ENCODE results near the gene CNTN4.
"Not testable (repeated sequence)": the region's sequence is repeated elsewhere in the genome, so short reads cannot be mapped to it uniquely, and the experiment has no call there.

The CNTN4 gene

DNA sequence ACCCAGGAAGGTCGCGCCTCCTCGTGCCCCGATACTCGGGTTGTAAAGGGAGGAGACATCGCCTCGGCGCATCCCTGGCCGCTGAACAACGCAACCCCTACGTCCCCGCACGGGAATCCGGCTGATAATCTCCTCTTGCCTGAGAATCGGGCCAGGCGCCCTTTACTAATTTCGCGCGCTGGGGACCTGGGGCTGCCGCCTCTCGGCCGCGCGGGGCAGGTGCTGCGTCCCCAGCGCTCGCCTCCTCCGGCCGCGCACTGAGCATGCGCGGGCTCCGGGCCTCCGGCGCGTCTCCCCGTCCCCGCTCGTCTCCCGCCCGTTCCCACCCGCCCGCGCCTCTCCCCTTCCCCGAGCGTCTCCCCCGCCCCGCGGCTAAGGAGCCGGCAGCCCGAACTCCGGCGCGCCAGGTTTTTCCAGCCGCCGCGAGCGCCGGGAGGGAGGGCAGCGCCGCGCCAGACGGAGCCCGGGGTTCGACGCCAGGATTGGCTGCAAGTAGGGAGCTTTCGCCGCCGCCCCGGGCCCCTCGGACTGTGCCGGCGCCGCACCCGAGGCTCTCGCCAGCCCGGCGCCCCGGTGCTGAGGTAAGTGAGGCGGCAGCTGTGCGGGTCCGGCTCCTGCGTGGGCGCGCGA is at the start of gene CNTN4:
TSS of gene CNTN4 (plus strand) at position 469 of the 630 bp plus-strand sequence.
- DNase-seq = peak; percentile 8

DNA sequence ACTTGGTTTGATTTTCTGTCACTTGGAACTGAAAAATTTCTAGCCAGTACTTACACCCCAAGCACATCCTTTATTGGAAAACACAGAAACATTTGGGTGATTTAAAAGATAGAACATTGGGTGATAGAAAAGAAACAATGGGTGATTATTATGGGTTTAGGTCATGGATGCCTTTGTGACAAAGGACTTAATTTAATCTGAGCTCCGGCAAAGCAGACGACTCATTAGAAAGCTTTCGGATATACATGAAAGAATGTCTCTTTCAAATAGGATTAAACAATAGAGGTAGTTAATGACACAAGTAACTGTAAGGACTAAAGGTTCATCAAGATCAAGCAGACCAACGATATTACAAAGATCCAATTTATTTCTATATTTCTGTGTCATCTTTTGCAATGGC is 37.3 kb upstream of the CNTN4 start:
- DNase-seq = no peak

DNA sequence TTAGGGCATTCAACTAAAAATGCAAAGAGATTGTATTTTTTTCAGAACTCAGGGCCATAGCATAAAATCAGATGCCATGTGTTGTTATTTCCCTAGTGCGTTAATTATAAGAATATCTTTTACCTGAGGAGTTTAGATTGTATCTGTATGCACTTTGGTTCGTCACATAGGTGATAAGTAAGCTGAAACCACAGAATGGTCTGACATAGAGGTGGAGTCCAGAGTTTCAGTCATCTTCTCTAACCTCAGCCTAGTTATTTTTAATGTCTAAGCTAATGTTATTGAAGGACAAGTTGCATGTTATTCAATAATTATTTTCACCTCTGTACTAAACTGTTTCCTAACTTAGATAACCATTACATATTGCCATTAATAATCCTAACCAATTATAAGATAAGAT is 27.1 kb upstream of the CNTN4 start:
- DNase-seq = no peak

DNA sequence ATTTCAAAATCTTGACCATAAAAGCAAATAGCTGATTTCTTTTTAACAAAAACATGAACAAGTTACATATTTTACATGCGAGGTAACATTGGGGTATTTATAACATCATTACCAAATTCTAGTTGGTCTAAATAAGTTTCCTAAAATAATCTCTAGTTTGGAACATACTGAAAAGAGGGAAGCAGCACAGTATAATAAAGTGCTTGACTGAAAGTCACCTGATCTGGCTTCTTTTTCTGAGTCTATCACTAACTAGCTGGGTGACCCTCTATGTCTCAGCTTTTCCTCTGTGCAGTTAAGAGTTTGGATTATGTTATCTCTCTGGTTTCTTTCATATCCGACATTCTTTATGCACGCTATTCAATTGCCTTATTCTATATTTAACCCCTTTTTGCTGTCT is 19.8 kb upstream of the CNTN4 start:
- no peak for DNase-seq

DNA sequence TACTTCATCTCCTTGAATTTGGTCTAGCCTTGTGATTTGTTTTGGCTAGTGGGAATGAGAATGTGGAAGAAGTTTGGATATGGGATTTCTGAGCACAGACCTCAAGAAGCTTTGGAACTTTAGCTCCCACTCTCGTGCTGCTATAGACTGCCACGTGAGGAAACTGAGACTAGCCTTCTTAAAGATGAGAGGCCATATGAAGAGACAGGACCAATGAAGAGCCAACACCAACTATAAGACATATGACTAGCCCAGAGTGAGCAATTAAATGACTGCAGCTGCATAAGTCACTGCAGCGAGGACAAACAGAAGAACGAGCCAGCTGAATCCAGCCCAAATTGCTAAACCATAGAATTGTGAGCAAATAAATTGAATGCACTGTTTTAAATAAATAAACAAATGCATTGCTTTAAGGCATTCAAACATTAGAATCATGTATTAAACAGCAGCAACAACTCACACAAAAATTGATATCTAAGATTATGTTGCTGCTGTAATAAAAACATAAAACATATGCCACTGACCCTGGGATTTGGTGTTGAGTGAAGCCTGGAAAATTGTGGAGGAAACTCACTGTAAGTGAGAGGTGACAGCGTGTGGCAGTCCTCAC is 15.7 kb upstream of the CNTN4 start:
- DNase-seq = no peak

DNA sequence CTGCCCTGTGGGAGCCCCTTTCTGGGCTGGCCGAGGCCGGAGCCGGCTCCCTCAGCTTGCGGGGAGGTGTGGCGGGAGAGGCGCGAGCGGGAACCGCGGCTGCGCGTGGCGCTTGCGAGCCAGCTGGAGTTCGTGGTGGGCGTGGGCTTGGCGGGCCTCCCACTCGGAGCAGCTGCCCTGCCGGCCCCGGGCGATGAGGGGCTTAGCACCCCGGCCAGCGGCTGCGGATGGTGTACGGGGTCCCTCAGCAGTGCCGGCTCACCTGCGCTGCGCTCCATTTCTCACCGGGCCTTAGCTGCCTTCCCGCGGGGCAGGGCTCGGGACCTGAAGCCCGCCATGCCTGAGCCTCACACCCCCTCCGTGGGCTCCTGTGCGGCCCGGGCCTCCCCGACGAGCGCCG is 15.1 kb upstream of the CNTN4 start:
- DNase-seq = not testable (repeated sequence)

DNA sequence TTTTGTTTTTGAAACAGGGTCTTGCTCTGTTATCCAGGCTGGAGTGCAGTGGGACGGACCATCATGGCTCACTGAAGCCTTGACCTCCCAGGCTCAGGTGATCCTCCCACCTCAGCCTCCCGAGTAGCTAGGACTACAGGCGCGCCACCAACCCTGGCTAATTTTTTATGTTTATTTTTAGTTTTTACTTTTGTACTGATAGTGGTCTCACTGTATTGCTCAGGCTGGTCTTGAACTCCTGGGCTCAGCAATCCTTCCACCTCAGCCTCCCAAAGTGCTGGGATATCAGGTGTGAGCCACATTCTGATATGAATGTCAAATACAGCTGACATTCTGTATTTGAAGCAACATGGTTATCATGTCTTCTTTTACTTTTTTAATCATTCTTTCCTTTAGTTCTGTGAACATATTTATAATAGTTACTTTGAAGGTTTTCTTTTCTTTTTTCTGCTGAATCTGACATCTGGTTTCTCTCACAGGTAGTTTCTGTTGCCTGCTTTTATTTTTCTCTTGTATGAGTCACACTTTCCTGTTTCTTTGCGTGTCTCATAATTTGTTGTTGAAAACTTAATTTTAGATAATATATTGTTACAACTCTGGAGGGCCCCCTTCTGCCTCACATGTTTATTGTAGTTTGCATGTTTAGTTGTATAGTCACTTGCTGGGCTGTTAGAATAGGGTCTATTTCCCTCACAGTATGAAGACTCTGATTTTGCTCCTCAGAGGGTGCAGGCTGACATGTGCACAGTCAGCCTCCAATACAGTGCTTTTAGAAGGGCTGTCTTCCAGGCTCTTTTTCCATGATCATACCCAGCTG is 8.4 kb upstream of the CNTN4 start:
- no peak for DNase-seq

DNA sequence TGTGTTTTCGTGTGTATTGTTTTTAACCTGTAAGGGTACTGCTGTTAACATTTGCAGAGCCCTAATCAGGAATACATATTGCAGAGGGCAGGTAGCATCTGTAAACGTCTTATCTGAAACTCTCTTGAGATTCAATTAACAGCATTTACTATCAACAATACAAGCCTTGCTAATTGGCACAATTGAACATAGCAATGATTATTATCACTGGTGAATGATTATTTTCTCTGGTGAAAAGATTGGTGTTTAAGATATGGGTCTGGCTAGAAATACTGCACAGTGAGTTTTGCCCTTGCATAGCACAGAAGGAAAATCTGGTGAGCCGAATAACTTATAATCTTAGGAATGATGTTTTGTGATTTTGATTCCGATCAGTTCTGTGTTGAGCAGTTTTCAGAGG is 5.9 kb upstream of the CNTN4 start:
- DNase-seq = no peak

DNA sequence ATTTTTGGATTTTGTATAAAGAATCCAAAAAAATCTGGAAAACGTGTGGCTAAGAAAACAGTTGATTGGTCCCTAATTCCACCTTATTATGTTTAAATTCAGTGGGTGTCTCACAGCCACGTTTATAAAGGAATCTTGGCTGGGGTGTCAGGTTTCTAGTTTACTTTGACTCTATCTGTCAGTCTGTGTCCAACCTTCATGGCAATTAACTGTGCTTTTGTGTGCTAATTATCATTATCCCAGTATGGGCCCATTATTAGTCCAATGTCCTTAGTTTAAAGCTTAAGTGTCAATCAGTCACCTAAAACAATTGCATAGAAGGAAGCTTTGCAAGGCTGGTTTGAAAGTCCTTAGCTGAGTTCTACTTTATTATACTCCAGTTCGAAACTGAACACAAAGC is 3.7 kb upstream of the CNTN4 start:
- no peak for DNase-seq

DNA sequence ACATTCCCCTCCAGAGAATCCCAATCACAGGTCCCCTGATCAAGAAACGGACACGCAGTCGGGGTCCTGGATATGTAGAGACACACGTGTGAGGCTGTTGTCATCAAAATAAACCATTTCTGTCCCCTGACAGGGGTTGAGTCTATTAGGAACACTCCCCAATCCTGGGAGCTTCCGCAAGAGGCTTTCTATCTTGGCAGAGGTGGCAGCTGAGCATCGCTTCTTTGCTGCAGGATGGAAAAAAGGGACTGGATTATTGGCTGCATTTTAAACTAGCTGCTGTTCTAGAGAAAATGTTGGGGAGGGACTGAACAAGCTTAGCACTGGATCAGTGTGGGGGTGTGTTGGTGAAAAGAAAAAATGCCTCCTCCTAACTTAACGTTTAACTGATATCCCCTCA is 2.5 kb upstream of the CNTN4 start:
- no peak for DNase-seq

DNA sequence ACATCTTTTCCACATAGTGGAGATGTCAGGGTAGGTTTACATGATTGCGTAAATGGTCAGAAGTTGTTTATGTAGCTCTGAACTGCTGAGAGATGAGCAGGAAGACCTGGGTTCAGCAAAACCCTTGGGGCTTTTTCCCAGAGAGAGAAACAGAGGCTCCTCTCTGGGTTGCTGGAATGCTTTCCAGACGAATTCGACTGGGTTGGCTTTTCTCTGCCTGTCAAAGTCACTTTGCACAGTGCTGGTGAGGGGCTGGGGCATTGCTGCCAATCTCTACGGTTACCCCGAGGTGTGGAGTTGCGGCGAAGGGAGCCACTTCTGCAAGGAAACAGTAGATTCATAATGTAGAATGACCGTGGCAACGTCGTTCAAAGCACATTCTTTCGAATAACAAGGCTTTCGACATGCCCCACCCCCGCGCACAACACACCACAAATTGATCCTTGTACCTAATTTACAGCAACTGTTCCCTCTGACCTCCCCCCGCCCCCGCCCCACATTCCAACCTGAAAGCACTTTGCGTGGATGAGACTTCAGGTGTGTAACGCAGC is 950 bp upstream of the CNTN4 start:
- DNase-seq = no peak

DNA sequence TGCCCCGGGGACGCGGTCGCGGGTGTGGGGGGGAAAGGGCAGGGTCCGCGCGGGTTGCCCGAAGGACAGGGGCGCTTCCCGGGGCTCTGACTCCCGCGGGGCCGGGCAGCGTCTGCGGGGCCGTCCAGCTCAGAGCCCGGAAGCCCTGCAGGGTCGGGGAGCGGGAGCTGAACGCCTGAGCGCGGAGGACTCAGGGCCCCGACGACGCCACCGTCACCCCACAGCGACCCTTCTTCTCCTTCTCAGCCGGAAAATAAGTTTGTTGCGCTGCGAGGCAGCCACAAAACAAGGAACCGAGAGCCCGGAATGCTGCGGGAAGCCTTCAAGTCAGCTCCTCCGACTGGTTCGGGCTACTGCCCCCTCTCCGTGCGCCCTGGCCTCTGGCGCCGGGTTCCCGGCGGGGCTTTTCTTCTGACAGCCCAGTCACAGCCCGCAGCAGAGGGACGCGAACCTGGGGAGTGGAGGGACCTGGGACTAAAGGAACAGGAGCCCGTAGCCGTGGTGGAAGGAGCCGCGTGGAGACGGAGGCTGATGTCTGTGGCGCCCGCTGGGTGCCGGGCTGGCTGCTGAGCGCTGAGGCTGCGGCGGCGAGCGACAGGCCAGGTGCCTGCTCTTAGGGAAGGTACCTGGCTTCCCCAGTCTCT is 484 bp downstream of the CNTN4 start:
- DNase-seq = no peak

DNA sequence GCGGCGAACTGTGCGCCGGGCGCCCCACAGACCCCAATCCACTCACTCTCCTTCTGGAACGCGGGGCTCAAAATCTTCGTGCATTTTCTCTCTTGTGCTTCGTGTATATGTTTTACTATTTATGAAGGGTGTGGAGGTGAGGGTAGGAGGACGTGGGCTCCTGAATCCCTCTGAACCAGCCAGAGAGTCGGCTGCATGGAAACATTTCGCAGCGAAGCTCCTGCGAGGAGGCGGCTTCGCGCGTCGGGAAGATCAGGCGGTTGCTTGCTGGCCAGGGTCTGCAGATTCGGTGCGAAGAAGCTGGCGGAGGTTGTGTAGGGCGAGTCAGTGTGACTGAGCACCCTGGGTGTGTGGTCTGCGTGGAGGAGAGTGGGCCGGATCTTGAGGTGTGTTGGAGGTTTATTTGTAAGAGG is 1.1 kb downstream of the CNTN4 start:
- no peak for DNase-seq

DNA sequence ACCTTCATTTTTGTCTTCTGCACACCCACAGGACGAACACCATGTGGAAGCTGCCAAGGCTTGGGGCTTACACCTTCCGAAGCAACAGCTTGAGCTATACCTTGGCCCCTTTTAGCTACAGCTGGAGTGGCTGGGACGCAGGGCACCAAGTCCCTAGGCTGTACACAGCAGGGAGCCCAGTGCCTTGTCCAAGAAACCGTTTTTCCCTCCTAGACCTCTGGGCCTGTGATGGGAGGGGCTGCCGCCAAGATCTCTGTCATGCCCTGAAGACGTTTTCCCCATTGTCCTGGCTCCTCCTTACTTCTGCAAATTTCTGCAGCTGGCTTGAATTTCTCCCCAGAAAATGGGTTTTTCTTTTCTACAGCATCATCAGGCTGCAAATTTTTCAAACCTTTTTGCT is 7.8 kb downstream of the CNTN4 start:
- no peak for DNase-seq

DNA sequence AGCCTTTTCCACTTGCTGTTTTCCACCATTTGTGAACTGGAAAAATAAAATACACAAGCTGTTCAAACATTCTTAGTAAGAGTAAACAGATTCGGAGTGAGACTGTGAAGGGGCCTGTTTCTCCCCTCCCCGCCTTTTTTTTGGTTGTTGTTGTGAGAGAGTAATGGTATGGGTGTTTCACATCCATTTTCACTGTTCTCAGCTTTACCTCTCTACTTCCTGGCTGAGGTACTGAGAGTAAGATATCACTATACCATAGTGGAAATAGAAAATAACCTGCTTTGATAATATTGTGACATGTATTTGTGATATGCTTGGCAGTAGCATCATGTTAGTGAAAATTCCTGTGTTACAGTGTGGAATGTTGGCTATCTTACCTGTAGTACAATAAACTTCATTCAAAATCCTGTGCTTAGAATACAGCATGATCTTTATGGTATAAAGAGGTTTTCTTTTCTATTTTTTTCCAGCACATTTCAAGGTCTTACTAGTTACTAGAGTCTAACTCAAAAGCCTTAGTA is 12.0 kb downstream of the CNTN4 start:
- DNase-seq = no peak

DNA sequence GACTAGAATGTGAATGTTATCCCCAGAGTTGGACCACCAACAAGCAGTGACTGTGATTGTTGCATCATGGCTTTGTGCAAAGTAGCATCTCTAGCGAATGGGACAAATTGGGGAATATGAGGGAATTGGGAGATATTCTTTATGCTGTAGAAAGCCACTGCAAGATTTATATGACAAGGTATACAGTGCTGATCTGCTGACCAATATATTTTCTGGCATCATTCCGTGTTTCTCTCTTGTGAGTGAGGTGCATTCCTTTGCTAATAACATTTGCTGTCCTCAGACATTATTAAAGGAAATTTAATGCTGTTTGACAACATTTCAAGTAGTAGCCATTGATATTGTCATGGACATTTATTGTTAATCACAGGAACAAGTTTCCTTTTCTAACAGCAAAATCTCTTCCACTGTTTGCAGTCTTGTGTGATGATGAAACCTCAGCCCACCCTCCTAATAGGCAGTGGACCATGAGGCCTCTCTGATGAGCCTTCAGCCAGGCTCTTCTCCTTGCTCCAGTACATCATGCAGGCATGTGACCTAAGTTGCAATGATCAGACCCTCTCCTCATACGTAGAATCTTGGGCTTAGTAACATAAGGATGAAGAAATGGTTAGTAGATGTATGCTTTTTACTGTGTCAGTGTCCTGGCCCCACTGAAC is 16.1 kb downstream of the CNTN4 start:
- no peak for DNase-seq

DNA sequence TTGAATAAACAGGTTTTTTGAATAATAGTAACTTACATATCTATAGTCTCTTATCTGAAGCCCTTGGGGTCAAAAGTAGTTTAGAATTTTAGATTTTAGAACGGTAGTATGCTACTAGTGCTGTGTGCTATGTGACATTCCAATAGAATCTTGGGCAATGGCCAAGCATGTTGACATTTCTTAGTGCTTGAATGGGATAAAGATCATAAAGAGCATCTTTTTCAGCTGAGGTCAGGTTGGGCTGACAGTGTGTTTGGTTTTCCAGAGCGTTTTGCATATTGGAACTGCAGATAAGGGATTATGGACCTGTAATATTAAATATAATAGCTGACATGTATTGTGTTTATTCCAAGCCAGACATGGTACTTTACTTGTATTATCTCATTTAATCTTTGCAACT is 32.1 kb downstream of the CNTN4 start:
- DNase-seq = no peak

DNA sequence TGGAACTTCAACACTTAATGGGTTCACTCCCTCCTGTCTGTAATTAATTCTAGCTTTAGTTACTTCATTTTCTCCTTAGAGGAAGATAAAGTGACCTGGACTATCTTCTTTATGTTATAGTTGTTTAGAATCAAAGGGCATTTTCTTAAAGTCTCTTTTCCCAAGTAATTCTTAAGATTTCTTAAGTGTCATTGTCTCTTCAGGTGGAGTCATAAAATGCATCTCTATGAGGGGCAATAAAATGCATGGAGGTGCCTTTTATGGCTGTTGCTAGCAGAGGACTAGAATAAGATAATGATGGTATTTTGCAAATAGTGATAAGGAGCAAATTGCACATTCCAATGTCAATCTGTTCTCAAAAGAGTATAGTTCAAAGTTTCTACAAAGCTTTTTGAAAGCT is 34.5 kb downstream of the CNTN4 start:
- no peak for DNase-seq

DNA sequence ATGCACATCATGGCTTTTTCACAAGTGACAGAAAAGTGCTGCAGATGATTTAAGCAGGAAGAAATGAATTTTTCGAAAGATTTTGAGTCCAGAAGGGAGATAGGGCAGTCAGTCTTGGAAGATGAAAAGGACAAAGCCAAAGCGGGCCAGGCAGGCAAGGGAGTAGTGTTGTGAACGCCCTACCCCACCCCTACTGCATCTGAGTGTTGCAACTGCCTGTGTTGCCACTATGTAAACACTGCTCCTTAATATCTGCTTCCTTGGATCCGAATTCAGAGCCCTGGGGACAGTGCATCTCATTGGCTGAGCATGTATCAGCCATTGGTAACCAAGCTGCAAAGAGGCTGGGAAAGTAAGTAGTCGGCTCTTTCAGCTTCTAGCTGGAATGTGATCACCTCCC is 39.0 kb downstream of the CNTN4 start:
- no peak for DNase-seq

DNA sequence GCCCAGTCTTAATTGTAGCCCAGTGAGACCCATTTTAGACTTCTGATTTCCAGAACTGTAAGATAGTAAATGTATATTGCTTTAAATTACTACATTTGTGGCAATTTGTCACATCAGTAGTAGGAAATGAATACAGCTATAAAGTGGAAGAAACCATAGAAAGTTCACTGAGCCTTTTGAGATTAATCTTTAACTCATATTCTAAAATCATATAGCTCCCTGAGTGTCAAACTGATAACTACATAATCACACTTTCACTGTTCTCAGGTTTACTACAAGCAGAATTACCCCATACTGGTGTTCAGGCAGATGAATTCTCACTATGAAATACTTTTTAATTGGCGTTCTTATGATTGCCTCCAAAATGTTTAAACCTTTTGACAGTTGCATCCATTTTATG is 42.8 kb downstream of the CNTN4 start:
- DNase-seq = no peak

DNA sequence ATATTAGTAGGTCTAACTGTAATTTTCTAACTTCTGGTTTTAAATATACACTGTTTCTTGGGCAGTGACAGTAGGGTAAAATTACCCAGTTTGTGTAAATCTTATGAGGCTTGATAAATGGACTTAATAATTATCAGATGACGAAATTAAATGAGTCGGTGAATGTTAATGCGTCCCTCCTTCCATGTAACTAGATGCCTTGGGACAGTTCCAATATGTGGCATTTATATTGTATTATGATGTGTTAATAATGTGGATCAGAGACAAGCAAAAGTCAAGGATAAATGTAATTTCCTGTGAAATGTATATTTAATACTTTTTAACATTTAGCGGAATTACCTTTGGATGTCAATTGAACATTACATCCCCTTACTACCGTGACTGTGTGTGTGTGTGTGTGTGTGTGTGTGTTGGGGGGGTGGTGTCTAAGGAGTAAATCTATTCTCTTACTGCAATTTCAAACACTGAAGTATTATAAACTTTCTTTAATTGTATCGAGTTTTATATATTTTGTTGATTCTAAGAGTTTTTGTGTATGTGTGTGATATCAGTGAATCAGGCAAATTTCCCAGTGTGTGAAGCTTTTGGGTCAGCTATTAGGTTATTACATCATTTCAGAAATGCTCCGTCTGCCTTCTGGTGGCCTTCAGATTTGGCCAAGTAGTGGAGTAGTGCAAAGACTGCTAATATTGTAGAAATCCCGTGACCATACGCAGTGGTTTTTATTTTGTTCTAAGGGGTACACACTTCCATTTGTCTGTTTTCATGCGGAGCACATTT is 50.1 kb downstream of the CNTN4 start:
- no peak for DNase-seq

DNA sequence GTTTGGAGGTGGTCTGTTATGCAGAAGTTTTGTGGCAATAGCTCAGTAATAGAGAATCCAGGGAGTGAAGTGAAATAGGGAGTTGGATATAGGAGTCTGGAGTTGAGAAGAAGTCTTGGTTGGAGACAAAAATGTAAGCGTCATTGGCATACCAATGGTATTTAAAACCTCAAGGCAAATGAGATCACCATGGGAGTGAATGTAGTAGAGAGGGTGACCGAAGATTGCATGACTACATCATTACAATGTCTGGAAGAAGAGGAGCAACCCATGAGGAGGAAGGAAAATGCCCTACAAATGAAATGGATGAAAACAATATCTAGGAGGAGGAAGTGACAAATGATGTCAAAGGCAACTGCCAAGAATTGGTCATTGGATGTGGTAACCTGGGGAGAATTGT is 54.4 kb downstream of the CNTN4 start:
- no peak for DNase-seq

All from NCI-H2029 treated with DMSO at 0.1 percent for 48 hours (cell line).